HT1080 (cell line): Measurements from ENCODE around the gene MS4A18. TPM values are rescaled to one million over a fixed set of nuclear protein-coding genes. Genes with fewer than 3 reads are reported as not detected.

Experiments used
- DNase-seq: peaks from one replicate; pipeline ENCODE4 v3.0.0-alpha.2; 2015; ENCODE audit warnings: low read depth
- total RNA-seq: library from RNA; depleted of rRNA; stranded (reverse); fragments of >200 nt; shearing (Covaris generic); gene quantifications from 2 replicates; pipeline ENCODE4 v1.2.3, GENCODE V29; 2014; rRNA removed

The MS4A18 gene
- total RNA-seq, 1 experiment from 2014 or later, result not detected

GRCh38 chr11:60785806-60786361, 61.4 kb downstream of the MS4A18 start:
- DNase-seq, result no peak

DNA sequence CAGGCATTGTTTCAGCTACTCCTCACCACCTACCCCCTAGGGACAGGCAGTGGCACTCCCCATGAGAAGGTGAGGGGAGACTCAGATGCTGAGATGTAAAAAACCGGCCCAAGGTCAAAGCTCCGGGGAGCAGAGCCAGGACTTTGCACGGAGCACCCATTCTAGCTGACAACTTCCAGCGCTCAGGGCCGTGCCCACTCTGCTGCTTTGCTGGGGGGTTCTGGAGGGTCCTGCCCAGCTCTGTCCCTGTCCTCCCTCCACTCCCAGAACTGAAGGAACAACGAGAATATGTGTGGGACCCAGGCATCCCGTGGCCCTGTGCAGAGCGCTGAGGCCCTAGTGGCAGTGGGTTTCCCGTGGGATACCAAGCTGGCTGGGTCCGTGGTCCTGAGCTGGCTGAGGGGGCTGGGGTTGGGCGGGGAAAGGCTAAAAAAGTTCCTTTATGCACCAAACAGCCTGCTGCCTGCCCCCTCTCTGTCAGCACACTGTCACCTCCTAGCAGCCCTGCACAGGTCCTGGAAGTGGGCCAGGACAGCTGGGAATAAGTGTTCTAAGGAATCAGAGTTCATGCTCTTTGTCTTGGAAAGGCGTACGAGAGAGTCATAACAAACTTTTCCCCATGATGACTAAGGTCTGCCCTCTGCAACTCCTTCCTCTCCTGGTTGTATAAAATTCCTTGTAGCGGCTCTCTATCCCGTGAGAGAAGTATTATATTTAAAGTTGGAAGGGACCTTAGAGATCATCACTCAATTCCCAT, 62.5 kb downstream of the MS4A18 start:
- peak; percentile 58 for DNase-seq

GRCh38 chr11:60788401-60789125, 64.0 kb downstream of the MS4A18 start:
- DNase-seq, result no peak

DNA sequence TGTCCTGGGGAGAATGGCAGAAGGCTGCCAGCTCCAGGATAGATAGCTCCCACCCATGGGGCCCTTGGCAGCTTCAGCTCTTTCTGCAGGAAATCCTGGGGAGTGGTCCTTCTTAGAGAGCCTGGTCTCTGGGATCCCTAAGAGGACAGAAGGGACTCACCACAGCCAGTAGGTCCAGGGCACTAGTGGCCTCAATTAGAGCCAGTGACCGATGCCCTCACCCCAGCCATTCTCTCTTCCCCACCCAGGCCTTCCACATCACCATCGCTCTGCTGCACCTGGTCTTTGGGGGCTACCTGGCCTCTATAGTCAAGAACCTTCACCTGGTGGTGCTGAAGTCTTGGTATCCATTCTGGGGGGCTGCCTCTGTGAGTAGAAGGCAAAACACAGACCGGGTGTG, 66.2 kb downstream of the MS4A18 start:
- no peak for DNase-seq

- no peak for DNase-seq
These were observed 66.8 kb downstream of the MS4A18 start for GRCh38 chr11:60791153-60791933.

GRCh38 chr11:60792521-60792920, 68.0 kb downstream of the MS4A18 start:
- no peak for DNase-seq

Other genes starting within 250 kb of the MS4A18 start
- not detected in 2 replicates for gene MS4A12, start 231.9 kb upstream of the MS4A18 start, total RNA-seq
- gene MS4A13, start 209.3 kb upstream of the MS4A18 start, total RNA-seq, result not detected in 2 replicates
- not detected in 2 replicates for gene MS4A8, start 25.1 kb upstream of the MS4A18 start, total RNA-seq
- gene MS4A15, start 32.1 kb downstream of the MS4A18 start, total RNA-seq, result not detected in 2 replicates
- gene MS4A10, start 60.6 kb downstream of the MS4A18 start, total RNA-seq, result not detected in 2 replicates
- 28.4 and 32.7 TPM in 2 replicates for gene CCDC86, start 117.4 kb downstream of the MS4A18 start, total RNA-seq
- 0.07 TPM in 1 of 2 replicates, not detected in the other for gene PTGDR2, start 131.2 kb downstream of the MS4A18 start, total RNA-seq
- gene ZP1, start 142.8 kb downstream of the MS4A18 start, total RNA-seq, result 1.7 and 1.9 TPM in 2 replicates
- 212 and 250 TPM in 2 replicates for gene PRPF19, start 181.9 kb downstream of the MS4A18 start, total RNA-seq
- gene TMEM109, start 189.4 kb downstream of the MS4A18 start, total RNA-seq, result 88.3 and 146 TPM in 2 replicates
- gene TMEM132A, start 199.7 kb downstream of the MS4A18 start, total RNA-seq, result 63.3 and 69.4 TPM in 2 replicates
- gene SLC15A3, start 227.5 kb downstream of the MS4A18 start, total RNA-seq, result 0.10 and 0.32 TPM in 2 replicates
- gene CD6, start 247.0 kb downstream of the MS4A18 start, total RNA-seq, result not detected in 2 replicates